K562 (cell line): ENCODE measurements around the gene MSI1. TPM values are rescaled to one million over a fixed set of nuclear protein-coding genes. Genes with fewer than 3 reads are reported as not detected.

ENCODE experiments used
- BRF2 ChIP-seq: IDR thresholded peaks from 3 replicates; pipeline ENCODE4 v1.6.1; 2011; ENCODE audit warnings: borderline replicate concordance, mild to moderate bottlenecking; ENCODE audit not compliant: insufficient read length, insufficient read depth
- FOXK2 ChIP-seq, 2 experiments: fragments of 450-650 bp; IDR thresholded peaks in 1 of 2; conservative IDR thresholded peaks in 1 of 2; 2 replicates each; pipeline ENCODE4 v1.6.1; 2016; ENCODE audit warnings: low read depth in 2 of 2, mild to moderate bottlenecking in 1 of 2
- GATAD2A ChIP-seq: fragments of 450-650 bp; IDR thresholded peaks from 2 replicates; pipeline ENCODE4 v1.6.1; 2017
- HCFC1 ChIP-seq: IDR thresholded peaks from 2 replicates; pipeline ENCODE4 v1.6.1; 2012; ENCODE audit warnings: low read depth, low read length, improper control_type of control experiment
- IRF1 ChIP-seq: sonication (generic); formaldehyde crosslinking; IDR thresholded peaks from 2 replicates; pipeline ENCODE4 v1.8.0; 2022; ENCODE audit warnings: missing genetic modification reagents, mild to moderate bottlenecking, borderline replicate concordance
- MTA3 ChIP-seq: fragments of 450-650 bp; formaldehyde crosslinking; IDR thresholded peaks from 2 replicates; pipeline ENCODE4 v1.6.1; 2017; ENCODE audit warnings: mild to moderate bottlenecking, borderline replicate concordance
- MYNN ChIP-seq, 2 experiments: sonication (generic); formaldehyde crosslinking in 1 of 2; IDR thresholded peaks; 2 replicates each; pipeline versions ENCODE4 v1.5.0 to v1.6.1; 2016 to 2020; ENCODE audit warnings: antibody characterized with exemption in 1 of 2, missing genetic modification reagents in 1 of 2
- NR2C2 ChIP-seq, 2 experiments: fragments of 200-800 bp in 1 of 2; sonication (Bioruptor generic) in 1 of 2; sonication (generic) in 1 of 2; formaldehyde crosslinking in 1 of 2; IDR thresholded peaks; 2 replicates each; pipeline versions ENCODE4 v1.6.1 to v1.8.0; 2016 to 2022; ENCODE audit warnings: mild to moderate bottlenecking in 1 of 2, missing compliant biosample characterization in 1 of 2, missing genetic modification characterization in 1 of 2, missing genetic modification reagents in 1 of 2
- PHB2 ChIP-seq: fragments of 450-650 bp; IDR thresholded peaks from 2 replicates; pipeline ENCODE4 v1.6.1; 2017; ENCODE audit warnings: low read depth
- PKNOX1 ChIP-seq: fragments of 450-650 bp; IDR thresholded peaks from 2 replicates; pipeline ENCODE4 v1.6.1; 2016
- PRMT5 ChIP-seq: sonication (generic); formaldehyde crosslinking; IDR thresholded peaks from 2 replicates; pipeline ENCODE4 v1.5.0; 2020; ENCODE audit warnings: missing genetic modification reagents
- RHOXF2B ChIP-seq: fragments of 250-450 bp; sonication (Bioruptor Pico); conservative IDR thresholded peaks from 2 replicates; pipeline ENCODE4 v1.5.1; 2021
- TCF7 ChIP-seq: sonication (generic); IDR thresholded peaks from 2 replicates; pipeline ENCODE4 v1.6.1; 2016; ENCODE audit warnings: antibody characterized with exemption, borderline replicate concordance
- USF1 ChIP-seq: sonication (generic); formaldehyde crosslinking; IDR thresholded peaks from 2 replicates; pipeline ENCODE4 v1.9.0; 2022; ENCODE audit warnings: mild to moderate bottlenecking, missing genetic modification reagents
- ZBED1 ChIP-seq: IDR thresholded peaks from 2 replicates; pipeline ENCODE4 v1.6.1; 2014
- ZBTB26 ChIP-seq: fragments of 450-650 bp; formaldehyde crosslinking; IDR thresholded peaks from 2 replicates; pipeline ENCODE4 v1.4.0; 2022; ENCODE audit warnings: missing genetic modification characterization
- ZKSCAN3 ChIP-seq: fragments of 250-450 bp; sonication (Bioruptor Pico); IDR thresholded peaks from 2 replicates; pipeline ENCODE4 v1.4.0; 2020
- ZNF280A ChIP-seq: fragments of 450-650 bp; IDR thresholded peaks from 2 replicates; pipeline ENCODE4 v1.6.1; 2018; ENCODE audit warnings: mild to moderate bottlenecking, low read depth; ENCODE audit not compliant: partially characterized antibody
- ZNF561 ChIP-seq: fragments of 450-650 bp; formaldehyde crosslinking; conservative IDR thresholded peaks from 2 replicates; pipeline ENCODE4 v1.4.0; 2020; ENCODE audit warnings: mild to moderate bottlenecking, moderate library complexity
- ZNF764 ChIP-seq: fragments of 250-450 bp; sonication (Bioruptor Pico); IDR thresholded peaks from 2 replicates; pipeline ENCODE4 v1.4.0; 2020; ENCODE audit warnings: low read depth, mild to moderate bottlenecking, moderate library complexity
- ZNF77 ChIP-seq: fragments of 250-450 bp; sonication (Bioruptor Pico); IDR thresholded peaks from 2 replicates; pipeline ENCODE4 v1.5.0; 2020
- ZNF830 ChIP-seq: fragments of 250-450 bp; sonication (Bioruptor Pico); IDR thresholded peaks from 2 replicates; pipeline ENCODE4 v1.5.0; 2021; ENCODE audit warnings: mild to moderate bottlenecking
- polyA plus RNA-seq, 8 experiments: library from polyadenylated mRNA; depleted of rRNA in 4 of 8; stranded (reverse) in 5 of 8; unstranded in 3 of 8; fragments of >200 nt; fragmentation: Nextera tagmentation in 2 of 8; fragmentation: Illumina TruSeq in 1 of 8; extraction: Ambion mirVana in 2 of 8; extraction: Trizol in 1 of 8; gene quantifications; 2 replicates each; pipeline versions ENCODE4 v1.2.1 to v1.2.3, GENCODE V29; 2011 to 2014; ENCODE audit warnings: inconsistent platforms in 1 of 8, missing spikeins in 1 of 8
- total RNA-seq, 7 experiments: library from RNA; depleted of rRNA in 6 of 7; stranded (reverse); fragments of >200 nt in 6 of 7; fragmentation: Illumina TruSeq in 2 of 7; extraction: Trizol in 2 of 7; gene quantifications; 2 replicates each; pipeline versions ENCODE4 v1.2.1 to v1.2.3, GENCODE V29; 2011 to 2021; ENCODE audit warnings: low replicate concordance in 1 of 7

MSI1 gene
- total and polyA plus RNA-seq, 9 of the 15 experiments (the other 6 are each of a cell fraction or from before 2014, with no cell fraction given) = 0.16 TPM; not detected in 8

GRCh38 chr12:120317224-120318105, 51.5 kb downstream of the MSI1 start (continued):
- no peak for TF ChIP-seq BRF2
- no peak for TF ChIP-seq TCF7
- no peak for TF ChIP-seq ZNF830 (CRISPR knock-in tag)
- no peak for TF ChIP-seq ZBED1
- no peak for TF ChIP-seq ZKSCAN3 (CRISPR knock-in tag)
- TF ChIP-seq RHOXF2B (CRISPR knock-in tag) = no peak
- TF ChIP-seq ZNF561 (CRISPR knock-in tag) = no peak
- no peak for TF ChIP-seq MYNN (IDR thresholded peaks at IDR 0.05)
- TF ChIP-seq MYNN (CRISPR knock-in tag; IDR thresholded peaks at IDR 0.05) = no peak
- TF ChIP-seq USF1 (CRISPR knock-in tag) = peak; percentile 100
- peak; percentile 100 for TF ChIP-seq FOXK2 (conservative IDR thresholded peaks at IDR 0.05 in 1 of 2, IDR thresholded peaks at IDR 0.05 in 1 of 2; ENCODE audit: low read depth in 2 of 2)
- peak; percentile 80; the same call in 1 of the 2 replicates for TF ChIP-seq MTA3
- TF ChIP-seq ZNF280A = no peak
- TF ChIP-seq GATAD2A = no peak
- TF ChIP-seq ZNF764 = no peak
- no peak for TF ChIP-seq PHB2
- peak; percentile 42; the same call in 1 of the 2 replicates for TF ChIP-seq HCFC1
- TF ChIP-seq IRF1 (CRISPR knock-in tag) = no peak
- no peak for TF ChIP-seq ZBTB26 (CRISPR knock-in tag)
- TF ChIP-seq PRMT5 (CRISPR knock-in tag) = no peak
- TF ChIP-seq PKNOX1 = peak; percentile 82
- no peak for TF ChIP-seq ZNF77 (CRISPR knock-in tag)
- TF ChIP-seq NR2C2 (CRISPR knock-in tag; IDR thresholded peaks at IDR 0.05) = 0 out of 2 replicates have a peak, but pooled peaks have one; percentile 12
- peak; percentile 65; the same call in 1 of the 2 replicates for TF ChIP-seq NR2C2 (tag; IDR thresholded peaks at IDR 0.05)
